Stimulated activated naive B cell treated with anti-CD40 and anti-IgM and Interleukin-4, amounts not matched to agents 10 μg/mL and 1 μg/mL and 100 μg/mL, for 72 hours (primary cell): ENCODE data around the gene MRPL27.
A peak's percentile ranks its signal among the peaks of the same experiment; 100 is the strongest.
"Not testable (repeated sequence)": the region's sequence is repeated elsewhere in the genome, so short reads cannot be mapped to it uniquely, and the experiment has no call there.

ENCODE experiments used
- ATAC-seq, 2 donors: fragments of 150-1000 bp; cut with Tn5 transposase; replicated peaks; 2 replicates each; pipeline ENCODE4 v1.10.0; 2021; ENCODE audit warnings: moderate library complexity in 1 of 2
- DNase-seq: peaks from one replicate; pipeline ENCODE4 v3.0.0; 2021
- H3K27ac Mint-ChIP-seq: one replicate; pipeline ENCODE4 v1.8.0; 2022; ENCODE audit warnings: mild to moderate bottlenecking, mixed read lengths
- H3K27me3 Mint-ChIP-seq, 2 donors: one replicate each; pipeline ENCODE4 v1.8.0; 2022; ENCODE audit warnings: mixed read lengths in 2 of 2
- H3K36me3 Mint-ChIP-seq, 2 donors: one replicate each; pipeline ENCODE4 v1.8.0; 2022; ENCODE audit warnings: mixed read lengths in 2 of 2, mild to moderate bottlenecking in 1 of 2
- H3K4me1 Mint-ChIP-seq, 2 donors: one replicate each; pipeline ENCODE4 v1.8.0; 2022; ENCODE audit warnings: mixed read lengths in 2 of 2, mild to moderate bottlenecking in 1 of 2
- H3K4me3 Mint-ChIP-seq, 2 donors: one replicate each; pipeline ENCODE4 v1.8.0; 2022; ENCODE audit warnings: mild to moderate bottlenecking in 2 of 2, mixed read lengths in 2 of 2, moderate library complexity in 1 of 2
- H3K9me3 Mint-ChIP-seq, 2 donors: one replicate each; pipeline ENCODE4 v1.8.0; 2022; ENCODE audit warnings: mixed read lengths in 2 of 2, mild to moderate bottlenecking in 1 of 2

Gene MRPL27

DNA sequence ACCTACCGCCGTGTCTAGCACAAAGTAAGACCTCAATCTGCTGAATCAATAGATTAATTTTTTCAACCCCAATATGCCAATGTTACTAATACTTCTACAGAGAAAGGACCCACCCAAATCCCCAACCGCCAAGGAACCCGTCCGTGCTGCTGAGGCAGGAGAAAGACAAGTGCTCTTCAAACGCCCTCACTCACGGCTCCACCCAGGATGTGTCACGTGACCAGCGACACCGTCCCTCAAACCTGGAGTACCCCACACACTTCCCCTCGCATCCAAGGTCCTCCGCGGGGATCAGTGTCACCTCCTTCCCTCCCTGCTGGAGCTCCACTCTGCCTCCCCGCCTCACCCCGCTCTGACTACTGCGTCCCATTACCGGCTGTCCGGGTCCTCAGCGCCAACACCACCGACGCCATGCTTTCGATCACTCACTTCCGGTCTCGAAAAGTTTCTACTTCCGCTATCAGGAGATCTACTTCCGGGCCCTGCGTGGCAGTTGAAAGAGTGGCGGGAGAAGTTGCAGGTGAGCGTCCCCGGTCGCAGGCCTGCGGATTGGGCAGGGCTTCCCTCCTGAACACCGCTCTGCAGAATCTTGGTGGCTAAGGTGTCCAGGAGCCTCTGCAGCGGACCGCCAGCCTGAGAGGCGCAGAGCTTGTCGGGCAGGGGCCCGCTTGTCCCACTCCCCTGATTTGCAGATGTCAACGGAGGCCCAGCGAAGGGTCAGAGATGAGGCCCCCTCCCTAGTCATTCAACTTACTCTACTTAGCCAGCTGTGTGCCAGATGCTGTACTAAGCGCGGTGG is at the start of gene MRPL27, which contains the start of gene EME1:
MRPL27 (minus strand) TSS at position 427 of the 799 bp plus-strand sequence; CDS start at position 413, 14 bp downstream.
EME1 (plus strand) TSS at position 472 of the 799 bp plus-strand sequence. CDS start 1,980 bp downstream, outside the sequence.
- ATAC-seq (peak; percentile 96 to 97), DNase-seq (peak; percentile 84)
- H3K4me3 Mint-ChIP-seq: peak within 1 kb of the TSS; percentile 95 to 98
- no peaks in the 10 kb centered on the region for H3K9me3 Mint-ChIP-seq
- peaks cover 17 to 29% of the 10 kb centered on the region in 2 donors for H3K36me3 Mint-ChIP-seq
- H3K4me1 Mint-ChIP-seq: peaks cover 15 to 19% of the 10 kb centered on the region in 2 donors
- H3K27ac Mint-ChIP-seq: peak within 1 kb of the TSS; percentile 100
- H3K27me3 Mint-ChIP-seq: no peaks in the 10 kb centered on the region

GRCh38 chr17:50422738-50423137 is 49.8 kb upstream of the MRPL27 start:
- Mint-ChIP-seq H3K27me3 (peaks cover 0 to 5% of the 10 kb centered on the region in 2 donors), H3K36me3 (peaks cover 4 to 5% of the 10 kb centered on the region in 2 donors), H3K27ac (no peak overlapping the region), H3K4me1 (peaks cover 28 to 41% of the 10 kb centered on the region in 2 donors), H3K9me3 (peaks cover 7 to 10% of the 10 kb centered on the region in 2 donors), H3K4me3 (no peak overlapping the region)
- DNase-seq: no peak
- ATAC-seq: no peak

- ATAC-seq (peak; percentile 63 to 65), DNase-seq (no peak)
- peak overlapping the region; percentile 54 to 67 for H3K4me3 Mint-ChIP-seq
- peak overlapping the region; percentile 77 for H3K27ac Mint-ChIP-seq
- H3K27me3 Mint-ChIP-seq: peaks cover 0 to 5% of the 10 kb centered on the region in 2 donors
- H3K36me3 Mint-ChIP-seq: peaks cover 4 to 5% of the 10 kb centered on the region in 2 donors
- H3K9me3 Mint-ChIP-seq: peaks cover 7 to 10% of the 10 kb centered on the region in 2 donors
- H3K4me1 Mint-ChIP-seq: peaks cover 19 to 30% of the 10 kb centered on the region in 2 donors
Measured at GRCh38 chr17:50421308-50422051, 48.5 kb upstream of the MRPL27 start.

DNA sequence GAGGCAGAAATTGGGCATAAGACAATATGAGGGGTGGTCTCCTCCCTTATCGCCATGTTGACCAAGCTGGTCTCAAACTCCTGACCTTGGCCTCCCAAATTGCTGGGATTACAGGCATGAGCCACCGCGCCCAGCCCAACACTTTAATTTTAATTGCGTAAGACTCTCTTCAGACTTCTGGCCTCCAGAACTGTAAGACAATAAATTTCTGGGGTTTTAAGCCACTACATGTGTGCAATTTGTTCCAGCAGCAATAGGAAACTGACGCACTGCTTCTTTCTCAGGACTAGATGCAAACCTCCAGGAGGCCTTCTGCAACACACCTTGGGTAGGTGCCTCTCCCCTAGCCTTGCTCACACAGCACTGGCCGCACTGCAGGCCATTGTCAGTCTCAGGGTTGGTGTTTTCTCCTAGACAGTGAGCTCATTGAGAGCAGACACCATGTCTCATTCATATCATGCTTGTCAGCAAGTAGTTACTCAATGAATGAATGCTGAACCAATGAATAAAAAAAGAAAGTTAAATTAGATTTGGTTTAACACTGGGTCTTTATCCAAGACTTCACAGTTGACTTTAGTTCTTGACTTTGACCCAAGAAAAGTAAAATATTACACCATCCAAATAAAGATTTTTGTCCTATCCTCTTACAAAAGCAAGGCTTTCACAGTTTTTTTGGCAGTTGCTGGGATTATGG is 47.6 kb upstream of the MRPL27 start:
- ATAC-seq (no peak), DNase-seq (no peak)
- H3K4me1 Mint-ChIP-seq: peaks cover 18 to 26% of the 10 kb centered on the region in 2 donors
- H3K27me3 Mint-ChIP-seq: peaks cover 3 to 5% of the 10 kb centered on the region in 2 donors
- no peak overlapping the region for H3K27ac Mint-ChIP-seq
- no peak overlapping the region for H3K4me3 Mint-ChIP-seq
- H3K9me3 Mint-ChIP-seq: peaks cover 7 to 10% of the 10 kb centered on the region in 2 donors
- H3K36me3 Mint-ChIP-seq: peaks cover 4 to 5% of the 10 kb centered on the region in 2 donors

GRCh38 chr17:50419577-50419976 is 46.6 kb upstream of the MRPL27 start:
- not testable (repeated sequence) for H3K4me3 Mint-ChIP-seq, ATAC-seq, DNase-seq, H3K27me3 Mint-ChIP-seq, H3K27ac Mint-ChIP-seq, H3K9me3 Mint-ChIP-seq, H3K36me3 Mint-ChIP-seq
- H3K4me1 Mint-ChIP-seq: peaks cover 13 to 23% of the 10 kb centered on the region in 2 donors

- Mint-ChIP-seq H3K4me3 (no peak overlapping the region), H3K9me3 (peaks cover 10 to 11% of the 10 kb centered on the region in 2 donors), H3K4me1 (peaks cover 0 to 2% of the 10 kb centered on the region in 2 donors), H3K27me3 (peaks cover 7 to 18% of the 10 kb centered on the region in 2 donors), H3K27ac (no peak overlapping the region), H3K36me3 (peaks cover 4 to 5% of the 10 kb centered on the region in 2 donors)
- ATAC-seq: no peak
- DNase-seq: no peak
Measured at GRCh38 chr17:50414808-50415207, 41.8 kb upstream of the MRPL27 start.

DNA sequence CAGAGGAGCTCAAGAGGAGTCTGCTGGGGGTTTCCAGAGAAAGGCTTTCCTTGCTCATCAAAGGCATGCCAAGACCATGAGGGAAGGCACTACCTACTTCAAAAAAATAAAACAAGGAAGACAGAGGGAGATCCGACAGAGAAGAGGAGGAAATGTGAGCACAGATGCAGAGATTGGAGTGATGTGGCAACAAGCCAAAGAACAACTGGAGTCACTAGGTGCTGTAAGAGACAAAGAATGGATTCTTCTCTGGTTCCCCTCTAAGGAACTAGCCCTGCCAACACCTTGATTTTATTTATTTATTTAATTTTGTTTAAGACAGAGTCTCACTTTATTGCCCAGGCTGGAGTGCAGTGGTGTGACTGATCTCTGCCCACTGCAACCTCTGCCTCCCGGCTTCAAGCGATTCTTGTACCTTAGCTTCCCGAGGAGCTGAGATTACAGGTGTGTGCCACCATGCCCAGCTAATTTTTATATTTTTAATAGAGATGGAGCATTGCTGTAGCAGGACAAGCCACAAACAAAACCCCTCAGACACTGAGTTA is 39.3 kb upstream of the MRPL27 start:
- H3K9me3 Mint-ChIP-seq: peaks cover 0 to 4% of the 10 kb centered on the region in 2 donors
- H3K4me1 Mint-ChIP-seq: no peaks in the 10 kb centered on the region
- H3K4me3 Mint-ChIP-seq: no peak overlapping the region
- DNase-seq (no peak), ATAC-seq (no peak)
- no peaks in the 10 kb centered on the region for H3K36me3 Mint-ChIP-seq
- peaks cover 7 to 13% of the 10 kb centered on the region in 2 donors for H3K27me3 Mint-ChIP-seq
- H3K27ac Mint-ChIP-seq: no peak overlapping the region

- ATAC-seq (no peak), DNase-seq (no peak)
- Mint-ChIP-seq H3K4me3 (no peak overlapping the region), H3K27ac (no peak overlapping the region), H3K36me3 (no peaks in the 10 kb centered on the region), H3K4me1 (no peaks in the 10 kb centered on the region), H3K27me3 (peaks cover 23 to 39% of the 10 kb centered on the region in 2 donors), H3K9me3 (peaks cover 0 to 4% of the 10 kb centered on the region in 2 donors)
Measured at GRCh38 chr17:50407921-50408320, 34.9 kb upstream of the MRPL27 start.

DNA sequence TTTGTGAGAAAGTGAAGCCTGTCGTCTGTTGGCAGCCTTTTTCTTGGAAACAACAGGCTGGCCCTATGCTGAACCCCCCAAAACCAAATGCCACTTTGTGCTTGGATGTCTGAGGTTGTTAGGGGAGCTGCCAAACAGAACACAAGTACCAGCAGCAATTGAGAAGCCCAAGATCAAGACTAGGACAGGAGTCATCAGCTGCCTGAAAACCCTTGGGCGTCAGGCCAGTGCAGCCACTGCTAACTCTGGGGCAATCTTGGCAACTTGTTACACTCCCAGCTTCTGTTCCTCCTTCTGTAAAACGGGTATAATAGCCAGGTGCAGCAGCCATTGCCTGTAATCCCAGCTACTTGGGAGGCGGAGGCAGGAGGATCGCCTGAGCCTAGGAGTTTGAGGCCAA is 33.6 kb upstream of the MRPL27 start:
- DNase-seq (no peak), ATAC-seq (no peak)
- no peaks in the 10 kb centered on the region for H3K36me3 Mint-ChIP-seq
- H3K27me3 Mint-ChIP-seq: peaks cover 19 to 33% of the 10 kb centered on the region in 2 donors
- H3K4me1 Mint-ChIP-seq: no peaks in the 10 kb centered on the region
- H3K27ac Mint-ChIP-seq: no peak overlapping the region
- H3K9me3 Mint-ChIP-seq: no peaks in the 10 kb centered on the region
- H3K4me3 Mint-ChIP-seq: no peak overlapping the region

DNA sequence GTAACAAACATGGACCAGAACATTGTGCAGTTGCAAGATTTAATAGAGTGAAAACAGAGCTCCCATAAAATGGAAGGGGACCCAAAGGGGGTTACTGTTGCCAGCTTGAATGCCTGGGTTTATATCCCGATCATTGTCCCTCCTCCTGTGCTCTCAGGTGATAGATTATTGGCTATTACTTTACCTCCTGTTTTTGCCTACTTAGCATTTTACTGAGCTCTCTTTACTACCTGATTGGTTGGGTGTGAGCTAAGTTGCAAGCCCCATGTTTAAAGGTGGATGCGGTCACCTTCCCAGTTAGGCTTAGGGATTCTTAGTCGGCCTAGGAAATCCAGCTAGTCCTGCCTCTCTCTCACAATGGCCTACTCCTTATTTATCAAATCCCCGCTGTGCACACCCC is 32.4 kb upstream of the MRPL27 start:
- H3K27me3 Mint-ChIP-seq: peaks cover 19 to 30% of the 10 kb centered on the region in 2 donors
- not testable (repeated sequence) for H3K36me3 Mint-ChIP-seq, H3K4me1 Mint-ChIP-seq, H3K4me3 Mint-ChIP-seq, ATAC-seq, H3K9me3 Mint-ChIP-seq, H3K27ac Mint-ChIP-seq, DNase-seq

DNA sequence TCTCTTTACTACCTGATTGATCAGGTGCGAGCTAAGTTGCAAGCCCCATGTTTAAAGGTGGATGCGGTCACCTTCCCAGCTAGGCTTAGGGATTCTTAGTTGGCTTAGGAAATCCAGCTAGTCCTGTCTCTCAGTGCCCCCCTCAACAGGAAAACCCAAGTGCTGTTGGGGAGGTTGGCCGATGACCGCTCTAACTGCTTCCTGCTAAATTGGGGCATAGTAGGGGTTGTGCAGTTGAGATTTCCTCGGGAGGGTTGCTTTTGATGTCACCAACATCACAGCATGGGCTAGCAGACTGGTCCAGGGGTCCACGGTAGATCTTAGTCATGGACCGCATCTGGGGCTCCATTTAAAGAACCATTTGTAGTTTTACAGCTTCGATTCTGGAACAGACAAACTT is 26.6 kb upstream of the MRPL27 start:
- not testable (repeated sequence) for H3K27ac Mint-ChIP-seq, H3K9me3 Mint-ChIP-seq, DNase-seq, H3K27me3 Mint-ChIP-seq, H3K4me3 Mint-ChIP-seq, ATAC-seq
- H3K36me3 Mint-ChIP-seq: peaks cover 7 to 12% of the 10 kb centered on the region in 2 donors
- peaks cover 17 to 24% of the 10 kb centered on the region in 2 donors for H3K4me1 Mint-ChIP-seq

DNA sequence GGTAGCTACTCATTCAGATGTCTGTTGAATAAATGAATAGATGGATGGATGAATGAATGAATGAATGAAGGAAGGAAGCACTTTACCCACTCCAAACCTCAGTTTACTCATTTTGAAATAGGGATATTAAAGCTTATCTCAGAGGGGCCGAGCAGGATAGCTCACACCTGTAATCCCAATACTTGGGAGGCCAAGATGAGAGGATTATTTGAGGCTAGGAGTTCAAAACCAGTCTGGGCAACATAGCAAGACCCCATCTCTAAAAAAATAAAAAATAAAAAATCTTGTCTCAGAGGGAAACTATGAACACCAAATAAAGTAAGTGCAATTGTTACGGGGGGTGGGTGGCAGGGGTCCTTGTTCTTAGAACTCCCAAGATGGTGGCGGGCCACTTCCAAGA is 25.7 kb upstream of the MRPL27 start:
- not testable (repeated sequence) for DNase-seq, H3K4me3 Mint-ChIP-seq, ATAC-seq, H3K27ac Mint-ChIP-seq, H3K9me3 Mint-ChIP-seq, H3K27me3 Mint-ChIP-seq
- Mint-ChIP-seq H3K36me3 (peaks cover 11 to 20% of the 10 kb centered on the region in 2 donors), H3K4me1 (peaks cover 22 to 31% of the 10 kb centered on the region in 2 donors)

DNA sequence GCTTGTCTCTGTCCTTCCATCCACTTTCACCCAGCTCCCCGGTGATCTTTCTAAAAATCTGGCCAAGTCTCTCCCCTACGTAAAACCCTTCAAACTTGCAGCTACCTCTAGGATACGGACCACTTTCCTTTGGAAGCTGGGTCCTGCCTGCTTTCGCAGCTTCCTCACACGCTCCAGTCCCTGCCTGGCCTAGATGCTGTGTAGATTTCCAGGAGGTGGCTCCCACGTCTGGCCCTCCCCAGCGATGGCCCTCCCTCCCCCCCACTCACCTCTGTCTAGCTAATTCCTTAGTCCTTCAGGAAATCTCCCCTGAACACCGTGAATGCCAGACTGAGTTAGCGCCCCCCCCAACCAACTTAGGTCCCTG is 24.9 kb upstream of the MRPL27 start:
- H3K4me3 Mint-ChIP-seq: peak overlapping the region; percentile 94 to 96
- DNase-seq (no peak), ATAC-seq (no peak)
- H3K27ac Mint-ChIP-seq: peak overlapping the region; percentile 93
- H3K36me3 Mint-ChIP-seq: peaks cover 18 to 28% of the 10 kb centered on the region in 2 donors
- no peaks in the 10 kb centered on the region for H3K9me3 Mint-ChIP-seq
- no peaks in the 10 kb centered on the region for H3K27me3 Mint-ChIP-seq
- H3K4me1 Mint-ChIP-seq: peaks cover 28 to 39% of the 10 kb centered on the region in 2 donors
